Bronchial epithelial cell (primary cell): ENCODE data around the gene IYD. TPM values are rescaled to one million over a fixed set of nuclear protein-coding genes. Genes with fewer than 3 reads are reported as not detected.
A peak's percentile ranks its signal among the peaks of the same experiment; 100 is the strongest.
"Not testable (repeated sequence)": the region's sequence is repeated elsewhere in the genome, so short reads cannot be mapped to it uniquely, and the experiment has no call there.

Experiments
- DNase-seq: peaks from one replicate; pipeline ENCODE4 v3.0.0-alpha.2; 2010; ENCODE audit warnings: low read depth
- FAIRE-seq: peaks from 2 replicates; lab custom pipeline; 2011; peaks lifted over from hg19 to GRCh38; lab: Jason Lieb, UNC
- H3K27me3 ChIP-seq: 2 replicates; pipeline ENCODE4 v1.5.1; 2011; ENCODE audit warnings: low read length; ENCODE audit not compliant: control insufficient read depth, insufficient read depth
- H3K36me3 ChIP-seq: 2 replicates; pipeline ENCODE4 v1.5.1; 2011; ENCODE audit warnings: low read length; ENCODE audit not compliant: control insufficient read depth, insufficient read depth
- H3K4me3 ChIP-seq: 2 replicates; pipeline ENCODE4 v1.5.1; 2011; ENCODE audit warnings: mild to moderate bottlenecking, low read depth, low read length, control low read depth
- CTCF ChIP-seq: IDR thresholded peaks from 2 replicates; pipeline ENCODE4 v1.5.1; 2011; ENCODE audit warnings: mild to moderate bottlenecking, moderate library complexity, low read length, control low read depth, inconsistent platforms; ENCODE audit not compliant: insufficient read depth, severe bottlenecking
- total RNA-seq: library from RNA; depleted of rRNA; stranded (reverse); fragments of >200 nt; gene quantifications from 2 replicates; pipeline ENCODE4 v1.2.1, GENCODE V29; 2014

The IYD gene
- total RNA-seq, 1 donor from 2014 or later = not detected

- DNase-seq = peak; percentile 79
- Histone ChIP-seq H3K4me3 (no peak overlapping the region), H3K27me3 (no peaks in the 10 kb centered on the region), H3K36me3 (no peaks in the 10 kb centered on the region)
- TF ChIP-seq CTCF = no peak
- FAIRE-seq = no peak
These were observed 4.5 kb downstream of the IYD start for GRCh38 chr6:150373260-150373701.

- FAIRE-seq, DNase-seq, H3K27me3 ChIP-seq: not testable (repeated sequence)
These were observed 5.5 kb downstream of the IYD start for GRCh38 chr6:150374346-150374745.

GRCh38 chr6:150377211-150377781 is 8.5 kb downstream of the IYD start:
- DNase-seq (no peak), FAIRE-seq (no peak)
- H3K36me3 ChIP-seq = no peaks in the 10 kb centered on the region
- H3K27me3 ChIP-seq = no peaks in the 10 kb centered on the region
- no peak overlapping the region for H3K4me3 ChIP-seq
- no peak for TF ChIP-seq CTCF

More at GRCh38 chr6:150374346-150374745, 5.5 kb downstream of the IYD start:
- H3K4me3 ChIP-seq, H3K36me3 ChIP-seq: not testable (repeated sequence)

- H3K27me3 ChIP-seq = no peaks in the 10 kb centered on the region
- DNase-seq (no peak), FAIRE-seq (no peak)
- no peak for TF ChIP-seq CTCF
- no peaks in the 10 kb centered on the region for H3K36me3 ChIP-seq
- no peak overlapping the region for H3K4me3 ChIP-seq
These were observed 11.4 kb downstream of the IYD start for GRCh38 chr6:150380256-150380655.

- DNase-seq = peak; percentile 52
- FAIRE-seq = no peak
- no peak for TF ChIP-seq CTCF
- Histone ChIP-seq H3K27me3 (no peaks in the 10 kb centered on the region), H3K4me3 (no peak overlapping the region), H3K36me3 (no peaks in the 10 kb centered on the region)
These were observed 13.4 kb downstream of the IYD start for GRCh38 chr6:150382171-150382570.

GRCh38 chr6:150391414-150391813 is 22.6 kb downstream of the IYD start:
- no peak overlapping the region for H3K4me3 ChIP-seq
- no peaks in the 10 kb centered on the region for H3K27me3 ChIP-seq
- no peaks in the 10 kb centered on the region for H3K36me3 ChIP-seq
- DNase-seq (no peak), FAIRE-seq (no peak)
- TF ChIP-seq CTCF = no peak
